ENCODE results near the gene DXO.
"Not testable (repeated sequence)": the region's sequence is repeated elsewhere in the genome, so short reads cannot be mapped to it uniquely, and the experiment has no call there.

DNA sequence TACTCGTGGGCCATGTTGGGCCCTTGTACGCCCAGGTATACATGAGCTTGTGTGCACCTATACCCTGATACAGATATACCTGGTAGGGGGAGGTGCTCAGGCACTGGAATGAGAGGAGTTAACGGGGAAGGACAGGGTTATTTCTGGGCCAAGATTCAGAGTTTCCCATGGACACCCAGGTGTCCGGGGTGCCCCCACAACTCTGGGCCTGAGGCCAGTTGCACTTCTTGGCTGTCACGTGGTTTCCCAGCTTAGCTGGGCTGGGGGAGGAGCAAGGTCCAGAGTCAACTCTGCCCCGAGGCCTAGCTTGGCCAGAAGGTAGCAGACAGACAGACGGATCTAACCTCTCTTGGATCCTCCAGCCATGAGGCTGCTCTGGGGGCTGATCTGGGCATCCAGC is 9.8 kb upstream of the DXO start, which contains the start of gene C4A:
- TF ChIP-seq, protein P1, sequence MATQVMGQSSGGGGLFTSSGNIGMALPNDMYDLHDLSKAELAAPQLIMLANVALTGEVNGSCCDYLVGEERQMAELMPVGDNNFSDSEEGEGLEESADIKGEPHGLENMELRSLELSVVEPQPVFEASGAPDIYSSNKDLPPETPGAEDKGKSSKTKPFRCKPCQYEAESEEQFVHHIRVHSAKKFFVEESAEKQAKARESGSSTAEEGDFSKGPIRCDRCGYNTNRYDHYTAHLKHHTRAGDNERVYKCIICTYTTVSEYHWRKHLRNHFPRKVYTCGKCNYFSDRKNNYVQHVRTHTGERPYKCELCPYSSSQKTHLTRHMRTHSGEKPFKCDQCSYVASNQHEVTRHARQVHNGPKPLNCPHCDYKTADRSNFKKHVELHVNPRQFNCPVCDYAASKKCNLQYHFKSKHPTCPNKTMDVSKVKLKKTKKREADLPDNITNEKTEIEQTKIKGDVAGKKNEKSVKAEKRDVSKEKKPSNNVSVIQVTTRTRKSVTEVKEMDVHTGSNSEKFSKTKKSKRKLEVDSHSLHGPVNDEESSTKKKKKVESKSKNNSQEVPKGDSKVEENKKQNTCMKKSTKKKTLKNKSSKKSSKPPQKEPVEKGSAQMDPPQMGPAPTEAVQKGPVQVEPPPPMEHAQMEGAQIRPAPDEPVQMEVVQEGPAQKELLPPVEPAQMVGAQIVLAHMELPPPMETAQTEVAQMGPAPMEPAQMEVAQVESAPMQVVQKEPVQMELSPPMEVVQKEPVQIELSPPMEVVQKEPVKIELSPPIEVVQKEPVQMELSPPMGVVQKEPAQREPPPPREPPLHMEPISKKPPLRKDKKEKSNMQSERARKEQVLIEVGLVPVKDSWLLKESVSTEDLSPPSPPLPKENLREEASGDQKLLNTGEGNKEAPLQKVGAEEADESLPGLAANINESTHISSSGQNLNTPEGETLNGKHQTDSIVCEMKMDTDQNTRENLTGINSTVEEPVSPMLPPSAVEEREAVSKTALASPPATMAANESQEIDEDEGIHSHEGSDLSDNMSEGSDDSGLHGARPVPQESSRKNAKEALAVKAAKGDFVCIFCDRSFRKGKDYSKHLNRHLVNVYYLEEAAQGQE (IDR thresholded peaks at IDR 0.05; ENCODE audit: low read depth): not testable (repeated sequence)
- TF ChIP-seq EP300 (IDR thresholded peaks at IDR 0.05; ENCODE audit: borderline replicate concordance); MAX (IDR thresholded peaks at IDR 0.05); CREB1 (IDR thresholded peaks at IDR 0.05; ENCODE audit: low read depth); ZBTB7A (IDR thresholded peaks at IDR 0.05; ENCODE audit: low read depth); TAF1 (IDR thresholded peaks at IDR 0.05; ENCODE audit: low read depth); FOXM1 (IDR thresholded peaks at IDR 0.05; ENCODE audit: borderline replicate concordance, low read depth); TCF12 (IDR thresholded peaks at IDR 0.05; ENCODE audit: low read depth): not testable (repeated sequence)

Data from Ishikawa (cell line).